Panc1 (cell line): ENCODE measurements around the gene ALX4.

Source experiments
- SIN3A ChIP-seq: IDR thresholded peaks from 2 replicates; pipeline ENCODE4 v1.6.1; 2012; ENCODE audit warnings: low read depth, mild to moderate bottlenecking, low read length, moderate library complexity, borderline replicate concordance; ENCODE audit not compliant: insufficient read depth
- TF ChIP-seq, protein P1 (sequence below): fragments of 450-650 bp; IDR thresholded peaks from 2 replicates; pipeline ENCODE4 v1.5.1; 2017; ENCODE audit warnings: mild to moderate bottlenecking

- TF ChIP-seq, protein P1, sequence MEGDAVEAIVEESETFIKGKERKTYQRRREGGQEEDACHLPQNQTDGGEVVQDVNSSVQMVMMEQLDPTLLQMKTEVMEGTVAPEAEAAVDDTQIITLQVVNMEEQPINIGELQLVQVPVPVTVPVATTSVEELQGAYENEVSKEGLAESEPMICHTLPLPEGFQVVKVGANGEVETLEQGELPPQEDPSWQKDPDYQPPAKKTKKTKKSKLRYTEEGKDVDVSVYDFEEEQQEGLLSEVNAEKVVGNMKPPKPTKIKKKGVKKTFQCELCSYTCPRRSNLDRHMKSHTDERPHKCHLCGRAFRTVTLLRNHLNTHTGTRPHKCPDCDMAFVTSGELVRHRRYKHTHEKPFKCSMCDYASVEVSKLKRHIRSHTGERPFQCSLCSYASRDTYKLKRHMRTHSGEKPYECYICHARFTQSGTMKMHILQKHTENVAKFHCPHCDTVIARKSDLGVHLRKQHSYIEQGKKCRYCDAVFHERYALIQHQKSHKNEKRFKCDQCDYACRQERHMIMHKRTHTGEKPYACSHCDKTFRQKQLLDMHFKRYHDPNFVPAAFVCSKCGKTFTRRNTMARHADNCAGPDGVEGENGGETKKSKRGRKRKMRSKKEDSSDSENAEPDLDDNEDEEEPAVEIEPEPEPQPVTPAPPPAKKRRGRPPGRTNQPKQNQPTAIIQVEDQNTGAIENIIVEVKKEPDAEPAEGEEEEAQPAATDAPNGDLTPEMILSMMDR, result no peak
- TF ChIP-seq SIN3A, result no peak
These were observed 28.1 kb upstream of the ALX4 start for GRCh38 chr11:44338026-44338425.
